ENCODE results near the gene NCAM1.

Gene NCAM1

DNA sequence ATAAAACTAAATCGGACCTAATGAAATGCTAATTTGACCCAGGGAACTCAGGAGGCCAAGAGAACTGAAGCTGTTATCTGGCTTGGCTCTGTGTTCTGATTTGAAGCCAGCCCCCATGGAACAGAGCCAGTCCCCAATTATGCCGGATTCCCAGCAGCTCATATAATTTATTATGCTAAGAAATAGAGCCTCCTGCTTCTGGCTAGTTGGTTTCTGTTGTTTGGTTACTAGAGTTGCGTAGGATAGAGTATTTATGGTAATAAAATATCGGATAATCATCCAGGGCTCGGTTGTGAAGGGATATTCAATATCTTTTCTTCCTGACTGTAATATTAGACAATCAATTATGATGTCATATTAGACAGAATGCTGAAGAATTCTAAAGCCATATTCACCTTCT, 232.7 kb downstream of the NCAM1 start:
- no peak for DNase-seq (ENCODE audit: low spot score in 2 of 2)
- no peak overlapping the region for H3K27ac Mint-ChIP-seq

DNA sequence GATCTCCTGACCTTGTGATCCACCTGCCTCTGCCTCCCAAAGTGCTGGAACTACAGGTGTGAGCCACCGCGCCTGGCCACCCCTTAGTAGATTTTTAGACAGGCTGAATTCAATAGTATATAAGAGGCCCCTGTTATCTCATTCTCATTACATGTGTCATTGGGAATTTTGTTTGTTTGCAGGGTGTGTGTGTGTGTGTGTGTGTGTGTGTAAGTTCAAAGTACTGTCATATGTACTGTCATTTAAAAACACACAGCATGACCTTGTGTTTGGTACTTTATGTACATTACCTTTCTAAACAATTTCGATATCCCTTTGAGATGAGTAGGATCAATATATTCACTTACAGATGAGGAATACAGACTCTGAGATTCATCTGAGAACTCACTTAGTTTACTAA, 234.5 kb downstream of the NCAM1 start:
- no peak overlapping the region for H3K27ac Mint-ChIP-seq
- no peaks in the 10 kb centered on the region for H3K4me1 Mint-ChIP-seq
- H3K36me3 Mint-ChIP-seq: no peaks in the 10 kb centered on the region

More for the DNA sequence above, 232.7 kb downstream of the NCAM1 start:
- no peak for ATAC-seq
- Mint-ChIP-seq H3K4me3 (no peak overlapping the region), H3K4me1 (no peaks in the 10 kb centered on the region), H3K9me3 (no peaks in the 10 kb centered on the region), H3K36me3 (no peaks in the 10 kb centered on the region)

DNA sequence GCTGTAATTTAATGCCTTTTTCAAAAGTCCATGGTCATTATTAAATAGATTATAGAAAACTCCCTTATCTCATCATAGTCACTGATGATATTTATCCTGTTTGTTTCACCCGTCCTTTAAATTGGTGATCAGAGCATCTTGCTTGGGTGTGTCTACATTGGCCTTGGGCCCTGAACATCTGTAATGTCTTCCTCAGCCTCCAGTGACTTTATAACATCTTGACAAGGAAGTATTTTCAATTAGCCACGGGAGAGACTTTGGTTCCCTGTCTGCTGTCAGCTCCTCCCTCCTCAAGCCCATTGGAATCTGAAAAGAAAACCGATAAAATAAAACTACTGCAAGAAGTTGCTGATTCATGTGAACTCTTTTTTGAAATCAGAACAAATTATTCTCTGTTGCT, 236.2 kb downstream of the NCAM1 start:
- Mint-ChIP-seq H3K27ac (no peak overlapping the region), H3K4me1 (no peaks in the 10 kb centered on the region), H3K9me3 (no peaks in the 10 kb centered on the region), H3K36me3 (no peaks in the 10 kb centered on the region), H3K4me3 (no peak overlapping the region)
- no peak for ATAC-seq
- no peak for DNase-seq (ENCODE audit: low spot score in 2 of 2)

More for the DNA sequence above, 234.5 kb downstream of the NCAM1 start:
- ATAC-seq: no peak
- no peaks in the 10 kb centered on the region for H3K9me3 Mint-ChIP-seq
- no peak for DNase-seq (ENCODE audit: low spot score in 2 of 2)
- H3K4me3 Mint-ChIP-seq: no peak overlapping the region

DNA sequence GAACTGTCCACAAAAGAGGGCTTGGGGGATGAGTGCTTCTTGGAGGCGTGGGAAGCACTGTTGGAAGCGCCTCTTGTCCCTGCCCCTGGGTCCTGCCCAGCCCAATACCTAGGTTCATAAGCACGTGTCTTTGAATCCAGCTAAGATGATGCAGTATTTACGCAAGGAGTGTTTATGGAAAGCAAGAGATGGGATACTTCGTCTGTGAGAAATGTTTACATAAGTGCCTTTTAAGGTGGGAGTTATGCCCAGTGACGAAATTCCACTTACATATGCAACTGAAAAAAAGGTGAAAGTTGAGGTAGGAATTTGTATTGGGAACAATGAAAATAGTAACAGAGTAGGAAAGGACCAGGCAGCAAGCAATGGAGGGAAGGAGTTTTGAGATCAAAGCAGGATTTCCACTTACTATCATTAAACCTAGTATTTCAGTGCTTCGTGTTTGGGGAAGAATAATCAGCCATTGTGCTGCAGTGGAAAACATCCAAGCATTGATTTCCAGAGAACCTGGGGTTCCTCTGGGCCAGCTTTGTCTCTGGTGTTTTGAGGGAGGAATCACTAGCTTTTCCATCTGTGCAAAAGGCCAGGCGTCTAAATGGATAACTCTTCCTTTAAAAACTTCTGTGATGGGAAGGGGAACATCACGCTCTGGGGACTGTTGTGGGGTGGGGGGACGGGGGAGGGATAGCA, 237.9 kb downstream of the NCAM1 start:
- no peaks in the 10 kb centered on the region for H3K4me1 Mint-ChIP-seq

DNA sequence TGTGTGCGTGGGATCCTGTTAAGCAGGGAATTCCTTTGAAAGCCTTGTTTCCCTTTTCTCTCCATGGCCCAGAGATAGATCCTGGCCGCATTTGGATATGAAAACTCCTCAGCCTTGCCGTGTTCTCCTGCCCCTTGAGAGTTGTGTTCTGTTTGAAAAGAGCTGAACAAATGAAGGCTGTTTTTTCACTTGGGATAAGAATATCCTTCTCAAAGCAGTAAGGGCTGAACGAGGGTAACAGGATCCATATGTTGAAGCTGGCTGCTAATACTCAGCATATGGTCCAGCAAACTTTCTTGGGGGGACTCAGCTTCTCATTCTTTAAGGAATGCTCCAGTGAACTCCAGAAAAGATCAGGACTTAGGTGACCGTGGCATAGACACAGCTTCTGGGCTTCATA, 238.6 kb downstream of the NCAM1 start:
- no peak for ATAC-seq
- no peak overlapping the region for H3K27ac Mint-ChIP-seq
- no peak overlapping the region for H3K4me3 Mint-ChIP-seq
- DNase-seq (ENCODE audit: low spot score in 2 of 2): no peak
- no peaks in the 10 kb centered on the region for H3K9me3 Mint-ChIP-seq
- no peaks in the 10 kb centered on the region for H3K36me3 Mint-ChIP-seq
- H3K4me1 Mint-ChIP-seq: no peaks in the 10 kb centered on the region

More for the DNA sequence above, 237.9 kb downstream of the NCAM1 start:
- Mint-ChIP-seq H3K27ac (no peak overlapping the region), H3K36me3 (no peaks in the 10 kb centered on the region), H3K9me3 (no peaks in the 10 kb centered on the region), H3K4me3 (no peak overlapping the region)
- no peak for DNase-seq (ENCODE audit: low spot score in 2 of 2)
- no peak for ATAC-seq

DNA sequence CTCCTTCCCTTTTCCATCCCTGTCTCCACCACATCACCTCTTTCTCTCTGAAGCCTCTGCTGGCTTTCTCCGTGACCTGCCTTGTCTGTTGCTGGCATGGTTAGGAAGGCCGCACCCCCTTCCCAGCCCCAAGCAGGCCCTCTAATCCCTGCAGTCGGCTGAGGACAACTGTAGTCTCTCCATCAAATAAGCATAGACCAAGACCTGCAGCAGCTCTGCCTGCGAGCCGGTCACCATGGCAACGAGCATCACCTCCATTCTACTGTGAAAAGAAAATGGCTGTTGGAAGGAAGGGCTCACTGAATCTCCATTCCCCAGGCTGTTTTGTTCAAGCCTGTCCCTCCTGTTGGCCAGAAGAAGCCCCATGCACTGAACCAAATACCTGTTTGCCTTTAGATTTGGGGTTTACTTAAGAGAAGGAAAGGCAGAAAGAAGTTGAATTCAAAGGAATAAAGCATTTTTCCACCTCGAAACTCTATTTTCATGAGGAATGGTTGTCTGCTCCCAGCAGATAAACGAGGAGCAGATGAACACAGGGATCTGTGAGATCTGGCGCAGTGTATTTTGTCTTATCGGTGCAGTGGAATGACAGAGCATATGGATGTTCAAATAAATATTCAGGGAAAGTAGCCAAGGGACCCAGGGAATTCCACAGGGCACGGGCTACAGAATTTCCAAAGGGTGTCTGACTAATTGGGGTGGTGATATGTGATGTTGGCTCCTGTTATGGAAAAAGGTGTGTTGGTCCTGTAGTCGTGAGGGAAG, 240.0 kb downstream of the NCAM1 start:
- no peaks in the 10 kb centered on the region for H3K36me3 Mint-ChIP-seq
- H3K9me3 Mint-ChIP-seq: no peaks in the 10 kb centered on the region
- no peaks in the 10 kb centered on the region for H3K4me1 Mint-ChIP-seq
- DNase-seq (ENCODE audit: low spot score in 2 of 2): no peak
- no peak for ATAC-seq
- no peak overlapping the region for H3K4me3 Mint-ChIP-seq
- H3K27ac Mint-ChIP-seq: no peak overlapping the region

DNA sequence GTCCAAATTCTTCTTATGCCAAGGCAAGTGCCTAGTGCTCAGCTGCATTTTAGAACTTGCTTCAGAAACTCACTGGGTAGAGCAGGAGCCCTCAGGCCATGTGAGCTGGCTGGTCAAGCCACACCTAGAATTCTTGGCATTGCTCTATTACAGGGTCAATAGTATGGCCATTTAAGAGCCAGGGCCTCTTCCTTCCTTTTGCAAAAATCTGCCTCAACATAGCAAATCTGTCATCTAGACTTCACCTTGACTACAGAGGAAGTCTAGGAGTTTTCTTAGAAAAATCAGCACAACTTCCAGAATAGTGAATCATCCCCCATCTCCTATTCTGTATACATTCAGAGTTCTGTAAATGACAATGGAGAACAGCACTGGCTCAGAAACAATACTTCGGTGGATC, 241.2 kb downstream of the NCAM1 start:
- no peak for ATAC-seq
- no peak for DNase-seq (ENCODE audit: low spot score in 2 of 2)
- Mint-ChIP-seq H3K27ac (no peak overlapping the region), H3K36me3 (no peaks in the 10 kb centered on the region), H3K4me1 (no peaks in the 10 kb centered on the region), H3K4me3 (no peak overlapping the region), H3K9me3 (no peaks in the 10 kb centered on the region)

DNA sequence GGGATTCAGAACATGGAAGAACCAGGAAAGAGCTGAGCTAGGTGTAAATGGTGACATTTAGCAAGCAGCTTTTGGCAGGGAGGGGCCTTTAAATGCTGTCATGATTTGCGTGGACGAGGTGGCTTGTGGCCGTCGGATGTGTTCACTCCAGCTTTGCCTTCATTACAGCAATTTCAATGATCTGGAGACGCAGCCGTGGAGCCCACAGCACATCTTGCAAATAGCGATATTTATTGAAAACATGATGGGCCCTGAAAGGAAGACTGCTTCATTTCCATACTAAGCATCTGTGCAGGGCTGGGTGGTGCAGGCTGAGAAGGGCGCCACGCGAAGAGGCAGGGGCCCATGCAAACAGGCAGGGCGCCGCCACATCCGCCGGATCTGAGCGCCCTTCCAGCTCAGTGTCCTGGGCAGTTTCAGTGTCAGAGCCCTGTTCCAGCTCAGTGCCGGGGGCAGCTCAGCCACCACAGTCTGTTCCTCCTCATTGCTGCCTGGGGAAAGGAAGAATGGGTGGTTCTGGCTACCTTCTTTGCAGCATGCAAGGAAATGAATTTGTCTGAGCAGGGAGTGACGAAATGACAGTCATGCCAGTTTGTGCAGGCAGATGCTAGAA, 242.0 kb downstream of the NCAM1 start:
- Mint-ChIP-seq H3K9me3 (no peaks in the 10 kb centered on the region), H3K36me3 (no peaks in the 10 kb centered on the region), H3K27ac (no peak overlapping the region), H3K4me1 (no peaks in the 10 kb centered on the region), H3K4me3 (no peak overlapping the region)
- DNase-seq (ENCODE audit: low spot score in 2 of 2) (no peak), ATAC-seq (no peak)

DNA sequence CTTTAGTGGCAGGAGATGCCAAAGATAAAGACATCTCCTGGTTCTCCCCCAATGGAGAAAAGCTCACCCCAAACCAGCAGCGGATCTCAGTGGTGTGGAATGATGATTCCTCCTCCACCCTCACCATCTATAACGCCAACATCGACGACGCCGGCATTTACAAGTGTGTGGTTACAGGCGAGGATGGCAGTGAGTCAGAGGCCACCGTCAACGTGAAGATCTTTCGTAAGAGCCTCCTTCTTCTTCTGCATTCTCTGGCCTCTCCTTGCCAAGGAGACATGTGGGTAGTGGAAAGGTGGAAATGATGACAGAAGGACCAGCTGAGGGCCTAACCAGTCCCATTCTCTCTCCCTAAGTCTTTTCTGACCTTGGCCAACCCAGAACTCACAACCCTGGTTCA, 243.1 kb downstream of the NCAM1 start:
- Mint-ChIP-seq H3K27ac (no peak overlapping the region), H3K4me3 (no peak overlapping the region), H3K4me1 (no peaks in the 10 kb centered on the region), H3K36me3 (no peaks in the 10 kb centered on the region), H3K9me3 (no peaks in the 10 kb centered on the region)
- DNase-seq (ENCODE audit: low spot score in 2 of 2) (no peak), ATAC-seq (no peak)

DNA sequence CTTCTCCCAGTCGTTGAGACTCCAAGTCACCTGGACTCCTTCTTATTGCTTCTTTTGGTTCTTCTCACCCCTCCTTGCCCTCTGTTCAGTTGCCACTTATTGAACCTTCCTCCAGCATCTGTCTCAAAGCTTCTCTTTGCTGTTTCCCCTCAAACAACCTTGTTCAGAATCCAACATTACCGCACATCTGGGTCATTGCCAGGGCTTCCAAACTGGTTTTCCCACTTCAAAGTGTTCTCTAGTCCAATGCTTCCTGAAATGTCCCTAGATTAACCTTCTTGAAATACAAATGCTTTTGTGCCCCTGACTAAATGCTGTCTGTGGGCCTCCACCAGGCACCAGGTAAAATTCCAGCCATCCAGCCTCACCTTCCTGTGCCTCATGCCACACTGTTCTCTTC, 252.3 kb downstream of the NCAM1 start:
- no peaks in the 10 kb centered on the region for H3K9me3 Mint-ChIP-seq
- H3K36me3 Mint-ChIP-seq: no peaks in the 10 kb centered on the region
- ATAC-seq: no peak
- DNase-seq (ENCODE audit: low spot score in 2 of 2): no peak
- H3K4me3 Mint-ChIP-seq: no peak overlapping the region
- H3K4me1 Mint-ChIP-seq: no peaks in the 10 kb centered on the region
- no peak overlapping the region for H3K27ac Mint-ChIP-seq

DNA sequence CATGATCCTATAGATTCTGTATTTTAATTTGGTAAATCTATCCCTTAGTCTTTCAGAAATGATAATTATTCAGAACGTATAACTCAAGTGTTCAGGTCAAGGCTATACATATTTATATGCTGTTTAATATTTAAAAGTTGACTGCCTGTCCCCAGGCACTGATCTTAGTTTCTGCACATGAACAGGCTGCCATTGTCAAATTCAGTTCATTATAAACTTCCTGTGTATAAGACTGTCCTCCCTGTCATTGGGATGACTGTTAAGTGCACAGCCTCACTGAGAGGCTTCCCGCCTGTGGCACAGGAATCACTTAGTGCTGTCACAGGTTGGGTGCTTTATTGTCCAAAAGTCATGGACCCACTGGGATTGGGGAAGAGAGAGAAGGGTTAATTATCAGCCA, 261.0 kb downstream of the NCAM1 start:
- ATAC-seq: no peak
- H3K4me1 Mint-ChIP-seq: no peaks in the 10 kb centered on the region
- H3K4me3 Mint-ChIP-seq: no peak overlapping the region
- no peak for DNase-seq (ENCODE audit: low spot score in 2 of 2)
- H3K36me3 Mint-ChIP-seq: no peaks in the 10 kb centered on the region
- H3K27ac Mint-ChIP-seq: no peak overlapping the region
- no peaks in the 10 kb centered on the region for H3K9me3 Mint-ChIP-seq

DNA sequence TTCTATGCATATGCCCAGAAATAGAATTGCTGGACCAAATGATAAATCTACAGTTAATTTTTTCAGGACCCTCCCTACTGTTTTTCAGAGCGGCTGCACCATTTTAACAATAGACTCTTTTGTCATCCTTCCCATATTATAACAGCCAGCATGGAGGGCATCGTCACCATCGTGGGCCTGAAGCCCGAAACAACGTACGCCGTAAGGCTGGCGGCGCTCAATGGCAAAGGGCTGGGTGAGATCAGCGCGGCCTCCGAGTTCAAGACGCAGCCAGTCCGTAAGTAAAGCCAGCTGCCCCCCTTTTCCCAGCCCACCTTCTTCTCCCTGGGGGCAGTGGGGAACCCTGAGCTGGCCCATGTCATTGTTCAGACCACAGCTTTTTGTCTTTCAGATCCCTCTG, 273.7 kb downstream of the NCAM1 start:
- ATAC-seq (no peak), DNase-seq (ENCODE audit: low spot score in 2 of 2) (no peak)
- H3K4me1 Mint-ChIP-seq: no peaks in the 10 kb centered on the region
- no peaks in the 10 kb centered on the region for H3K36me3 Mint-ChIP-seq
- no peaks in the 10 kb centered on the region for H3K9me3 Mint-ChIP-seq
- no peak overlapping the region for H3K4me3 Mint-ChIP-seq
- no peak overlapping the region for H3K27ac Mint-ChIP-seq

DNA sequence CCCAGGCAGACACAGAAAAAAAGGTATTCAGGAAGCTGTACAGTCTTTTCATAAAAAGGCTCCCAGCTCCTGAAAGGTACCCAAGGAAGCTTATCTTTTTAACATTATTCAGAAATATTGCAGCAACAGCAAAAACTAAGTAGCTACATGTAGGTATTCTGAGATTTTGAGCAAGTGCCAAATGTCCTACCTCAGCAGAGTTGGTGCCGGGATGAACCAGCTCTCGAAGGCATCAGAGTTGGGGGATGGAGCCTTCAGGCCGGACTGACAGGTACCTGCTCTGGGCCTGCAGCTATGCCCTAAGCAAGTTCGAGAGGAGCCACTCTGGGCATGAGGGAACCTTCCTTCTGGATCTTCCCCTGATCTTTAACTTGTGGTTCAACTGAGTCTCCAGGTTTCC, 276.0 kb downstream of the NCAM1 start:
- Mint-ChIP-seq H3K4me3 (no peak overlapping the region), H3K9me3 (no peaks in the 10 kb centered on the region), H3K4me1 (no peaks in the 10 kb centered on the region), H3K27ac (no peak overlapping the region), H3K36me3 (no peaks in the 10 kb centered on the region)
- DNase-seq (ENCODE audit: low spot score in 2 of 2) (no peak), ATAC-seq (no peak)

DNA sequence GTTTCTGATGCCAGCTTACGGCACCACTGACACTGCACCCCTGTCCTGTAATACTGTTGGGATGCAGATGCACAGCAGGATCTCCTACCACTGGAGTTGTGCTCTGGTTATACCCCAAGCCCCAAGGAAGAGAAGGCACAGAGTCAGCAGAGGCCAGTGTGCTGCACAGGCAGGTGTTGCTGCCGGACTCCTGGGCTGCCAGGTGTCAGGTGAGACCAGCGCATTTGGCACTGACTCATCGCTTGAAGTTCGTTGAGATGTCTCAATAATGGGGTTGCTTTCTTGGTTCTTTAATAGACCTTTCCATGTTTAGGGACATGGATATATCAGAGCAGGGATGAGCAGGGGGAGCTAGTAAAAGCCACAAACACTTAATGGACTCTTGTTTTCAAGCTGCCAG, 277.5 kb downstream of the NCAM1 start:
- Mint-ChIP-seq H3K4me1 (peaks cover 6% of the 10 kb centered on the region), H3K27ac (no peak overlapping the region), H3K36me3 (no peaks in the 10 kb centered on the region), H3K4me3 (no peak overlapping the region), H3K9me3 (no peaks in the 10 kb centered on the region)
- ATAC-seq (no peak), DNase-seq (ENCODE audit: low spot score in 2 of 2) (no peak)

DNA sequence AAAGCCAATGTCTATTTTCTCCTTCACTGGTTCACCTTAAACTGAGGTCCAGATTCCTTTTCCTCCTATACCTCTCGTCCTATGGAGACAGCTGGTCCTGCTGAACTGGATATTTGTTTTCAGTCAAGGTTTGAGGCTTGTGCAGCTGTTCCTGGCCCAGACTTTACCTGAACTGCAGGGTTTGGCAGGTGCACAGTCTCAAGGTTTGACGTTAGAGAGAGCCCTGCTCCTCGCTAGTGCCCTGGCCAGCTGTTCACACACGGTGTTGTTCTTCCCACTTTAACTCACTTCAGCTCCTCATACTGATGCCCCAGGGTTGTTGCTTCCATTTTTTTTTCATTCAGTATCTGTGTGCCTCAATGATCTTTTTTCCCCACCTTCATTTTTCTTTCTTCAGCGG, 279.2 kb downstream of the NCAM1 start:
- Mint-ChIP-seq H3K36me3 (no peaks in the 10 kb centered on the region), H3K9me3 (no peaks in the 10 kb centered on the region), H3K27ac (no peak overlapping the region), H3K4me3 (no peak overlapping the region), H3K4me1 (peaks cover 6% of the 10 kb centered on the region)
- no peak for ATAC-seq
- no peak for DNase-seq (ENCODE audit: low spot score in 2 of 2)
